Right lobe of liver (tissue), 6 donors: Measurements from ENCODE around the gene MBOAT2. TPM values are rescaled to one million over a fixed set of nuclear protein-coding genes. Genes with fewer than 3 reads are reported as not detected.

ENCODE experiments used
- ATAC-seq, 4 donors: fragments of 200-7000 bp; cut with Tn5 transposase; one replicate each; pipeline ENCODE4 v1.9.1; 2020; ENCODE audit warnings: mild to moderate bottlenecking in 4 of 4, moderate library complexity in 4 of 4
- DNase-seq, 3 donors: peaks; one replicate each; pipeline ENCODE4 v3.0.0-alpha.2; 2020
- H3K27ac ChIP-seq, 3 donors: fragments of 200-600 bp; one replicate each; pipeline ENCODE4 v1.8.0; 2022
- H3K27me3 ChIP-seq, 2 donors: fragments of 200-600 bp; one replicate each; pipeline ENCODE4 v1.8.0; 2022
- H3K36me3 ChIP-seq, 4 donors: fragments of 200-600 bp; sonication (generic) in 1 of 4; one replicate each; pipeline versions ENCODE4 v1.5.1 to v1.8.0; 2017 to 2022; ENCODE audit warnings: control low read depth in 1 of 4
- H3K4me1 ChIP-seq, 4 donors: fragments of 200-600 bp; sonication (generic) in 1 of 4; one replicate each; pipeline versions ENCODE4 v1.5.1 to v1.8.0; 2017 to 2022; ENCODE audit warnings: control low read depth in 1 of 4
- H3K4me3 ChIP-seq, 3 donors: fragments of 200-600 bp; one replicate each; pipeline ENCODE4 v1.8.0; 2022
- H3K9me3 ChIP-seq, 4 donors: fragments of 200-600 bp; sonication (generic) in 1 of 4; one replicate each; pipeline versions ENCODE4 v1.5.1 to v1.8.0; 2017 to 2022; ENCODE audit warnings: control low read depth in 1 of 4
- CTCF ChIP-seq, 4 donors: fragments of 200-600 bp in 3 of 4; fragments of 450-650 bp in 1 of 4; IDR thresholded peaks; one replicate each; pipeline versions ENCODE4 v1.5.1 to v1.8.0; 2016 to 2022; ENCODE audit warnings: antibody characterized with exemption in 4 of 4, mild to moderate bottlenecking in 2 of 4
- POLR2A ChIP-seq: fragments of 450-650 bp; IDR thresholded peaks from one replicate; pipeline ENCODE4 v1.6.1; 2017; ENCODE audit warnings: antibody characterized with exemption, mild to moderate bottlenecking
- WGBS: methylation state at CpG from one replicate; pipeline ENCODE4 v1.1.6; 2018; ENCODE audit warnings: low coverage, low lambda C conversion rate; ENCODE audit not compliant: insufficient coverage; ENCODE audit errors: missing lambda C conversion rate; 5-methylcytosine and 5-hydroxymethylcytosine counted together
- intact Hi-C, 2 donors: fragments of 100-400 bp; cut with DNase I; formaldehyde crosslinking; loops; one replicate each; pipeline versions ENCODE4 v1.11.2 to v1.14.1; 2022
- total RNA-seq, 6 experiments: library from RNA; depleted of rRNA in 2 of 6; stranded (reverse); fragments of >200 nt in 2 of 6; fragmentation: NEBNext Ultra II Directional in 3 of 6; extraction: Animal tissue kit (Norgen Biotek cat#: 25700) in 3 of 6; gene quantifications; one replicate each; pipeline versions ENCODE4 v1.1.0 to v1.2.4, GENCODE V29; 2016 to 2023
- donor health status: DM: no; HTN: yes; CAD: no.
- donor health status: DM: no; HTN: no; CAD: no.
- donor health status: DM: no; HTN: no; CAD: no.
- donor health status: DM: no; HTN: yes; CAD: no.
- donor health status: DM: no; HTN: yes; CAD: no.

The MBOAT2 gene
- total RNA-seq, 6 experiments from 2014 or later: 0.50 to 1.9 (median 1.5) TPM

GRCh38 chr2:9027884-9028283, 24.4 kb upstream of the MBOAT2 start:
- ATAC-seq (no peak), DNase-seq (no peak)
- Histone ChIP-seq H3K9me3 (no peaks in the 10 kb centered on the region), H3K36me3 (no peaks in the 10 kb centered on the region), H3K27me3 (no peaks in the 10 kb centered on the region), H3K27ac (no peak overlapping the region), H3K4me1 (no peaks in the 10 kb centered on the region), H3K4me3 (no peak overlapping the region)
- intact Hi-C loops: no loop called here
- TF ChIP-seq POLR2A: no peak
- WGBS: 80% methylated on average over 1 of the region's 4 CpGs

- WGBS: 40% methylated on average over 4 of the region's 4 CpGs
- Histone ChIP-seq H3K36me3 (no peaks in the 10 kb centered on the region), H3K4me3 (no peak overlapping the region), H3K27me3 (no peaks in the 10 kb centered on the region), H3K27ac (no peak overlapping the region), H3K4me1 (no peaks in the 10 kb centered on the region), H3K9me3 (no peaks in the 10 kb centered on the region)
- no peak for ATAC-seq
- intact Hi-C loops: no loop called here
- no peak for TF ChIP-seq POLR2A
- no peak for TF ChIP-seq CTCF (IDR thresholded peaks at IDR 0.05)
- no peak for DNase-seq
Measured at GRCh38 chr2:9025746-9026145, 22.3 kb upstream of the MBOAT2 start.

GRCh38 chr2:9024575-9024974, 21.1 kb upstream of the MBOAT2 start:
- Histone ChIP-seq H3K36me3 (no peaks in the 10 kb centered on the region), H3K4me1 (no peaks in the 10 kb centered on the region), H3K27me3 (no peaks in the 10 kb centered on the region), H3K9me3 (no peaks in the 10 kb centered on the region), H3K4me3 (no peak overlapping the region), H3K27ac (no peak overlapping the region)
- intact Hi-C loops: no loop called here
- ATAC-seq (no peak), DNase-seq (no peak)
- no peak for TF ChIP-seq POLR2A
- TF ChIP-seq CTCF (IDR thresholded peaks at IDR 0.05): no peak

- DNase-seq: no peak
- no peak for ATAC-seq
- Histone ChIP-seq H3K9me3 (no peaks in the 10 kb centered on the region), H3K27ac (no peak overlapping the region), H3K4me3 (no peak overlapping the region), H3K27me3 (no peaks in the 10 kb centered on the region), H3K4me1 (no peaks in the 10 kb centered on the region), H3K36me3 (no peaks in the 10 kb centered on the region)
- TF ChIP-seq CTCF (IDR thresholded peaks at IDR 0.05) (no peak), POLR2A (no peak)
- 57% methylated on average over 1 of the region's 1 CpG for WGBS
- intact Hi-C loops: no loop called here
Measured at GRCh38 chr2:9021563-9022211, 18.2 kb upstream of the MBOAT2 start.

- Histone ChIP-seq H3K4me3 (no peak overlapping the region), H3K27me3 (no peaks in the 10 kb centered on the region), H3K4me1 (no peaks in the 10 kb centered on the region), H3K27ac (no peak overlapping the region), H3K36me3 (no peaks in the 10 kb centered on the region), H3K9me3 (no peaks in the 10 kb centered on the region)
- no peak for TF ChIP-seq CTCF (IDR thresholded peaks at IDR 0.05)
- TF ChIP-seq POLR2A: no peak
- intact Hi-C loops: no loop called here
- DNase-seq (no peak), ATAC-seq (no peak)
- 77% methylated on average over 5 of the region's 5 CpGs for WGBS
Measured at GRCh38 chr2:9020267-9020666, 16.8 kb upstream of the MBOAT2 start.
